ENCODE measurements around the gene ZNF443.

- TF ChIP-seq POLR2AphosphoS5 (IDR thresholded peaks at IDR 0.05; ENCODE audit: low read depth, low read length): no peak
- no peak for TF ChIP-seq REST (IDR thresholded peaks at IDR 0.05; ENCODE audit: insufficient read depth in 1 of 2, low read depth in 2 of 2, low read length in 2 of 2)
- TF ChIP-seq TAF1 (IDR thresholded peaks at IDR 0.05; ENCODE audit: borderline replicate concordance, insufficient read depth, low read length): no peak
Observed at GRCh38 chr19:12425236-12425887, 15.5 kb downstream of the ZNF443 start.

All from PFSK-1 (cell line).